Stomach (tissue), 4 donors: ENCODE measurements around the gene HLCS.

Experiments used
- CTCF ChIP-seq, 7 experiments: fragments of 450-650 bp in 4 of 7; fragments of 200-600 bp in 3 of 7; sonication (generic) in 3 of 7; IDR thresholded peaks; one replicate each; pipeline ENCODE4 v1.5.1; 2016 to 2019; ENCODE audit warnings: antibody characterized with exemption in 7 of 7, control low read depth in 2 of 7, mild to moderate bottlenecking in 1 of 7
- EP300 ChIP-seq: sonication (generic); formaldehyde crosslinking; IDR thresholded peaks from one replicate; pipeline ENCODE4 v1.6.1; 2017; ENCODE audit warnings: antibody characterized with exemption
- POLR2AphosphoS5 ChIP-seq, 3 donors: sonication (generic); formaldehyde crosslinking; IDR thresholded peaks; one replicate each; pipeline ENCODE4 v1.6.1; 2016; ENCODE audit warnings: antibody characterized with exemption in 3 of 3

- TF ChIP-seq CTCF (IDR thresholded peaks at IDR 0.05) (no peak), EP300 (no peak), POLR2AphosphoS5 (IDR thresholded peaks at IDR 0.05) (no peak)
Measured at GRCh38 chr21:36732217-36732616, 234.3 kb downstream of the HLCS start.
